GM12865 (cell line): Measurements from ENCODE around the gene KCNA1.
A peak's percentile ranks its signal among the peaks of the same experiment; 100 is the strongest.

Experiments
- DNase-seq: peaks from one replicate; pipeline ENCODE4 v3.0.0; 2010; ENCODE audit warnings: low read depth
- H3K4me3 ChIP-seq: 2 replicates; pipeline ENCODE4 v1.5.1; 2011; ENCODE audit warnings: mild to moderate bottlenecking, low read depth, low read length, control low read depth
- TF ChIP-seq, protein P1 (sequence below): IDR thresholded peaks from 2 replicates; pipeline ENCODE4 v1.5.1; 2011; ENCODE audit warnings: low read length, control low read depth, low read depth, inconsistent platforms; ENCODE audit not compliant: insufficient read depth; ENCODE audit errors: missing control alignments

KCNA1 gene

DNA sequence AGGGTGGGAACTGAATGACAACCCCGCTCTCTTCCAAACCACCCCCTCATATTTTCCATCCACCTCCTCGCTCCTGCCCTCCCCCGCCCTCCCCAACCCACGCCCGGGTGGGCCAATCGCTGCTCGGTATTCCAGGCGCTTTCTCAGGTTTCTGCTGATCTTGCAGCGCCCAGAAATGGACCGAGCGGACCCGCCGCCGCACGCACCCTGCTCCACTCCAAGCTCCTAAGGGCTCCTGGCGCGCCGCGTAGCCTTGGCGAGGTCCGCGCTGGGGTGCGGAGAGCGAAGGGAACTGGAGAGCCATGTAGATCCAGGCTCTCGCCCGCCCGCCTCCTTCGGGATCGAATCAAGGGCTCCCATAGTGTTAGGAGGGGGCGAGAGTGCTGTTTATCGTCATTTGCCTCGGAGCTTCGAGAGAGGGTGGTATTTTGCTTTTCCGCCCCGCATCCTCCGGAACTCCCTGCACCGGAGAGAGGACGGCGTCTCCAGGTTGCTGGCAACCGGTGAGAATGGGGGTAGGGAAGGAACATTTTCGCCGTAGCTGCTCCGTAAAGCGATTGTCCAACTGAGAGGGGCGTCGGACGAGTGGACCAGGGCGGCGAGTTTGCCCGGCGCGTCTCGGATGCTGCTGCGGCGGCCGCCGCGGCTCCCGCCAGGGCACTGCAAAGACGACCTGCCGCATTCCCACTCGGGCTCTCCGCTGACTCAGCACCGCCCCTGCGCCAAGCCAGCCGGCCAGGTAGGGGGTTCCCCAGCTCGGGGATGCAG is at the start of gene KCNA1:
TSS of gene KCNA1 (plus strand) at position 172 of the 768 bp plus-strand sequence. CDS start 1,474 bp downstream, outside the sequence.
- peak within 1 kb of the TSS; percentile 49 for H3K4me3 ChIP-seq
- DNase-seq = no peak
- TF ChIP-seq, protein P1, sequence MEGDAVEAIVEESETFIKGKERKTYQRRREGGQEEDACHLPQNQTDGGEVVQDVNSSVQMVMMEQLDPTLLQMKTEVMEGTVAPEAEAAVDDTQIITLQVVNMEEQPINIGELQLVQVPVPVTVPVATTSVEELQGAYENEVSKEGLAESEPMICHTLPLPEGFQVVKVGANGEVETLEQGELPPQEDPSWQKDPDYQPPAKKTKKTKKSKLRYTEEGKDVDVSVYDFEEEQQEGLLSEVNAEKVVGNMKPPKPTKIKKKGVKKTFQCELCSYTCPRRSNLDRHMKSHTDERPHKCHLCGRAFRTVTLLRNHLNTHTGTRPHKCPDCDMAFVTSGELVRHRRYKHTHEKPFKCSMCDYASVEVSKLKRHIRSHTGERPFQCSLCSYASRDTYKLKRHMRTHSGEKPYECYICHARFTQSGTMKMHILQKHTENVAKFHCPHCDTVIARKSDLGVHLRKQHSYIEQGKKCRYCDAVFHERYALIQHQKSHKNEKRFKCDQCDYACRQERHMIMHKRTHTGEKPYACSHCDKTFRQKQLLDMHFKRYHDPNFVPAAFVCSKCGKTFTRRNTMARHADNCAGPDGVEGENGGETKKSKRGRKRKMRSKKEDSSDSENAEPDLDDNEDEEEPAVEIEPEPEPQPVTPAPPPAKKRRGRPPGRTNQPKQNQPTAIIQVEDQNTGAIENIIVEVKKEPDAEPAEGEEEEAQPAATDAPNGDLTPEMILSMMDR = no peak

DNA sequence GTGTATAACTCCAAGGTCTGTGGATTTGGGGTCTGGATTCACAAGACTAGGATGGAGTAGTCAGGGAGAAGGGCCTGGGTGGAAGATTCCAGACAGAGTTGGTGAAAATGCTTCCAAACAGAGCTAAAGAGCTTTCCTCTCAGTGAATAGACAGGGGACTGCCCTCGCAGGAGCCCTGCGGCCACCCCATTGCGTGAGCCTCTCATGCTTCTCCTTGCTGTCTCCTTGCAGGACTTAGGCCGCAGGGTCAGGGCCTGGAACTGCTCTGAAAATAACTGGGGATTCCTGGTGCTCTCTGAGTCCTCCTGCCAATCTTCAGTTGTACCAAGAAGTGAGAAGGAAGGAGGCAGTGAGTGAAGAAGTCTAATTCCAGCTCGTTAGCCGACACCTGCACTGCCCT is 49.0 kb upstream of the KCNA1 start:
- no peak for DNase-seq
- TF ChIP-seq, protein P1 = no peak
- no peak overlapping the region for H3K4me3 ChIP-seq

DNA sequence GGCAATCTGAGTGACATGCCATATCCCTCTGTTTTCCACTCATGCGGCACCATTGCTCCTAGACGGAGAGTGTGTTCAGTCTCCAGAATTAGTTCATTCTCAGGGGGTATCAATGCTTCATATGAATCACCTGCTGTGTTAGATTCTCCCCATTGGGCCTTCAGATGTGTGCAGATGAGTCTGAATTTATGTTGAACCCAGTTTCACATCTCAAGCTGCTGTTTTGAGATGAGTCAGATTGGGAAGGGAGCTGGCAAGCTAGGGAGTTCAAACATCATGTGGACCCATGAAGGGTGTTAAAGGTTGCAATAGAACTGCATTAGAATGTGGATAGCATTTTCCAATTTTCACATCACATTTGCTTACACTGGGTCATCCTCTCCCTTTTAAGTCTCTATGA is 46.9 kb upstream of the KCNA1 start:
- H3K4me3 ChIP-seq = no peak overlapping the region
- DNase-seq = peak; percentile 63
- TF ChIP-seq, protein P1 = no peak

DNA sequence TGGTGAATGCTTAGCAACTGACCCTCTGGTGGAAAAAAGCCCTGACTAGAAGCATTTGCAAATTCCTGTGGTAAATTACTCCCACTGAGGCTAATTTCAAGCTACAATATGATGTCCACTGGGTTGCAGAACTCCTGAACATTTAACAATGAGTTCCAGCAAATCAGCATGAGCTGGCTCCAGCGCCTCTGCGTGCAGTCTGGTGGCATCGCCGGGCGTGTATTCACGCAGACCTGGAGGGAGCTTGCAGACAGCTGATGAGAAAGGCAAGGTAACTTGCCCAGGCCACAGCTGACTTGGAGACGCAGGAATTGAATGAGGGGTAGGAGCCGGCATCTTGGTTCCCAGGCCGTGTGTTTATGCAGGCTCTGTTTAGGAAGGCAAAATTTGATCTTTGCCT is 45.1 kb upstream of the KCNA1 start:
- no peak overlapping the region for H3K4me3 ChIP-seq
- TF ChIP-seq, protein P1 = no peak
- DNase-seq = no peak

DNA sequence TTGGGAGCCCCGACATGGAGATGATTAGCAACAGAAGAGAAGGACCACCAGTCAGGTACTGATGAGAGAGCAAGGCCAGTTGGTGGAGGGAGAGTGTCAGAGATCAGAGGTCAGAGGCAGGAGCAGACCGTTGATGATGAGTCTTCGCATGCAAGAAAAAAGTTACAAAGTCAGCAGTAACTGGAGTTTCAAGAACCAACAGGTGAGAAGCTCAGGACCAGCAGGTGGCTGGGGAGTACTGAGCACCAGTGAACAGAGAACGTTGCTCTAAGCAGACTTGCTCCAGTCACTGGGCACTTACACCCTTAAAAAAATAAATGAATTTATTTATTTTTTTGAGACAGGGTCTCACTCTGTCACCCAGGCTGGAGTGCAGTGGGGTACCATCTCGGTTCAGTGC is 44.5 kb upstream of the KCNA1 start:
- H3K4me3 ChIP-seq = no peak overlapping the region
- DNase-seq = no peak
- TF ChIP-seq, protein P1 = no peak

DNA sequence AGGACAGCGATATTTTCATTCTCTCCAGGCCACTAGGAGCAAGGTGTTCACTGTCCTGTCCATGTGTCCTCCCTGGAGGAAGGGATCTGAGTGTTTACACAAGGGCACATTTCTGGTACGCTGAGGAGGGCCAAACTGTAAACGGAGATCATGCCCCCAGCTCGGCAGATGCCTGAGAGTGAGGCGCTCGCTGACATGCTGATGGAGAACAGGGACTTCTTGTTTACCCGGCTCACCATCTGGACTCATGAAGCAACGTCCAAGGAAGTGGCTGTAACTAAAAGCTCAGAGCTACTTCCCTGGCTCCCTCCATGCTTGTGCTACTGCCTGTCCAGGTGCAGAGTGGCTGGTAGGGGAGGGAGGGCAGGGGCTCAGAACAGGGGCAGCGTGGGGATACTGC is 43.4 kb upstream of the KCNA1 start:
- H3K4me3 ChIP-seq = no peak overlapping the region
- TF ChIP-seq, protein P1 = no peak

DNA sequence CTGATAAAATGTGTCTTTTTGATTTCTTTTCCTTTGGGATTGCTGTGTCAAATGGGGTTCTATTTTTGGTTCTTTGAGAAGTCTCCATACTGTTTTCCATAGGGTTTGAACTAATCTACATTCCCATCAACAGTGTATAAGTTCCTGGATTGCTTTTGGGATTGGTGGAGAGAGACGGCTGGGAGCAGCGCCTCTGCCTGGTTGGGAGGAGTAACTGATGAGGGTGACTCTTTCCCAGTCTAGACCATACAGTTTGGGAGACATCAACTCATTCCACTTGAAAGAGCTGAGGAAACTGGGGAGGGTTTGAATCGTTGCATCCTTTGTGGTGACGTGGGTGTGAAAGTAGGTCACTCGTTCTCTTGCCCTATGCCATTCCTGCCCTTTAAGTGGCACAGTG is 42.3 kb upstream of the KCNA1 start:
- TF ChIP-seq, protein P1 = no peak
- H3K4me3 ChIP-seq = no peak overlapping the region

More for the DNA sequence above, 43.4 kb upstream of the KCNA1 start:
- DNase-seq = no peak

More for the DNA sequence above, 42.3 kb upstream of the KCNA1 start:
- no peak for DNase-seq
